Measurements from ENCODE around the gene MYB. TPM values are rescaled to one million over a fixed set of nuclear protein-coding genes. Genes with fewer than 3 reads are reported as not detected.
A peak's percentile ranks its signal among the peaks of the same experiment; 100 is the strongest.
"Not testable (repeated sequence)": the region's sequence is repeated elsewhere in the genome, so short reads cannot be mapped to it uniquely, and the experiment has no call there.

MYB gene
- total RNA-seq, 2 donors from 2014 or later: 4.3 to 7.2 TPM

GRCh38 chr6:135141728-135142127, 39.4 kb upstream of the MYB start:
- Histone ChIP-seq H3K36me3 (no peaks in the 10 kb centered on the region), H3K4me1 (replicated peaks) (no peaks in the 10 kb centered on the region), H3K9me3 (no peaks in the 10 kb centered on the region), H3K27me3 (replicated peaks; ENCODE audit: insufficient read depth) (no peaks in the 10 kb centered on the region), H3K4me3 (no peak overlapping the region), H3K27ac (no peak overlapping the region)
- intact Hi-C loops (cut with DNase I): no loop called here
- TF ChIP-seq POLR2A (IDR thresholded peaks at IDR 0.05) (no peak), POLR2AphosphoS5 (IDR thresholded peaks at IDR 0.05) (no peak), CTCF (IDR thresholded peaks at IDR 0.05) (no peak)
- no peak for DNase-seq (ENCODE audit: low spot score)

GRCh38 chr6:135142232-135142631, 38.9 kb upstream of the MYB start:
- H3K27ac ChIP-seq; H3K4me1 ChIP-seq (replicated peaks); DNase-seq (ENCODE audit: low spot score); H3K9me3 ChIP-seq; intact Hi-C loops (cut with DNase I); H3K36me3 ChIP-seq; H3K4me3 ChIP-seq; H3K27me3 ChIP-seq (replicated peaks; ENCODE audit: insufficient read depth): not testable (repeated sequence)
- WGBS: 94% methylated on average over 1 of the region's 1 CpG

- H3K4me1 ChIP-seq (replicated peaks): no peaks in the 10 kb centered on the region
- no peaks in the 10 kb centered on the region for H3K27me3 ChIP-seq (replicated peaks; ENCODE audit: insufficient read depth)
- intact Hi-C loops (cut with DNase I): no loop called here
- WGBS: 49% methylated on average over 4 of the region's 4 CpGs
- no peaks in the 10 kb centered on the region for H3K36me3 ChIP-seq
- H3K4me3 ChIP-seq: no peak overlapping the region
- no peak overlapping the region for H3K27ac ChIP-seq
- H3K9me3 ChIP-seq: no peaks in the 10 kb centered on the region
- TF ChIP-seq POLR2AphosphoS5 (IDR thresholded peaks at IDR 0.05): no peak
- no peak for TF ChIP-seq CTCF (IDR thresholded peaks at IDR 0.05)
- TF ChIP-seq POLR2A (IDR thresholded peaks at IDR 0.05): no peak
- DNase-seq (ENCODE audit: low spot score): no peak
Measured at GRCh38 chr6:135144673-135145062, 36.4 kb upstream of the MYB start.

- no peaks in the 10 kb centered on the region for H3K27me3 ChIP-seq (replicated peaks; ENCODE audit: insufficient read depth)
- peak in 3 of 4 experiments; percentile 48 to 61 (median 60) for TF ChIP-seq CTCF (IDR thresholded peaks at IDR 0.05)
- TF ChIP-seq POLR2A (IDR thresholded peaks at IDR 0.05): no peak
- no peak overlapping the region for H3K27ac ChIP-seq
- H3K9me3 ChIP-seq: no peaks in the 10 kb centered on the region
- H3K4me3 ChIP-seq: no peak overlapping the region
- H3K4me1 ChIP-seq (replicated peaks): no peaks in the 10 kb centered on the region
- H3K36me3 ChIP-seq: no peaks in the 10 kb centered on the region
- intact Hi-C loops (cut with DNase I): no loop called here
- 81% methylated on average over 2 of the region's 2 CpGs for whole genome bisulfite sequencing
- peak; percentile 11 for DNase-seq (ENCODE audit: low spot score)
Measured at GRCh38 chr6:135145063-135145800, 35.9 kb upstream of the MYB start.

DNA sequence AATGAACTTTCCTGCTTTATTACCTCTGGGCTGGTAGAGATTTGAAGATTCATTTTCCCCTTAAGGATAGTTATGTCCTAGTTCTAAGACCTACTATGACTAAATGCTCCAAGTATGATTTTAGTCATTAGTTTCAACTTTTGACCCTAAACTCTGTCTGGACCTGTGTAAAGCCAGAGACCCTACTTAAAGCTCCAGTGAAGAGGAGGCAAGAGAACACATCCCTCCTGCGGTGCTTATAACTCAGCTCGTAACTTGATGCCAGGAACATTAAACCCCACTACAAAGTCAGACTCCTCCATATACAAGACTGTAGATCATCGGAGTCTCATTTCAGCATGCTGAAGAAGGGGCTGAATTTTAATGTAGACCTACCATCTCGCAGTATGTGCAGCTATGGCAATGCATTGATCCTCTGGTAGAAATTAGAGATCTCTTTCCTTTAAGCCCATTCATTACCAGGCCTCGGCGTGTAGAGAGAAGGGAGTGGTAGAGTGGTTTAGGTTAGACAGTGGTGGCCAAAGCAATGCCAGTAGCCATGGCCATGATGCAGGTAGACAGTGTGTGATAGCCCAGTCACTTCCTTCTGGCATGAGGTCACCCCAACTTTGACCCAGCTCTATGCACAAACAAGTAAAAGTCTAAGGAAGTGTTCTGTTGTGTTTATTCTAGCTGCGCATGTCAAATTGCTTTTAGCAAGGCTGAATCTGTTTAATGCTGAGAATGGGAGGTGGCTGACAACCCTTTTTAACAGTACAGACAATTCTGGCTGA, 34.8 kb upstream of the MYB start:
- intact Hi-C loops (cut with DNase I): no loop called here
- TF ChIP-seq POLR2AphosphoS5 (IDR thresholded peaks at IDR 0.05) (peak; percentile 17), CTCF (IDR thresholded peaks at IDR 0.05) (no peak), POLR2A (IDR thresholded peaks at IDR 0.05) (no peak)
- H3K27ac ChIP-seq: no peak overlapping the region
- WGBS: 75% methylated on average over 7 of the region's 7 CpGs
- no peak overlapping the region for H3K4me3 ChIP-seq
- DNase-seq (ENCODE audit: low spot score): no peak
- no peaks in the 10 kb centered on the region for H3K36me3 ChIP-seq
- no peaks in the 10 kb centered on the region for H3K4me1 ChIP-seq (replicated peaks)
- H3K9me3 ChIP-seq: no peaks in the 10 kb centered on the region
- no peaks in the 10 kb centered on the region for H3K27me3 ChIP-seq (replicated peaks; ENCODE audit: insufficient read depth)

Measured in prostate gland (tissue), 2 donors.